ENCODE measurements around the gene TPRA1.

The TPRA1 gene

DNA sequence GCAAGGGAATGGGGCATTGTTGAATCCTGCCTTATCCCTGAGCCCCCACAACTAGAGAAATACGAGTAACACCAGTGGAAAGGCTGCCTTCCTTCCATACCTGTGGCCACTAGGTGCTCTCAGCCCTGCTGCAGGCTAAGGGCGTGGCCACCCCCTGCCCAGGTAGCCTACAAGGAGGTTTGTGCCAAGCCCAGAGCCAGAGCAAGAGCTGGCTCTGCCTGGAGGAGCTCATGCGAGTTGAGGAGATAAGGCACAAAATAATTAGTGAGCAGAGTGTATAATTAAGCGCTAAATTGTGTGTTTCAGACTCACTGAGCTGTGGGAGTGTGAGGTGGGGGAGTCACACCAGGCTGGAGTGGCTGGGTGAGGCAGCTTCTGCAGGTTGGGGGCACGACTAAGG is 49.2 kb downstream of the TPRA1 start:
- no peak overlapping the region for H3K27ac ChIP-seq (ENCODE audit: low read length)
- H3K9ac ChIP-seq (ENCODE audit: low read length), result no peak overlapping the region
- H3K9me3 ChIP-seq (ENCODE audit: control insufficient read depth, low read depth, low read length), result no peaks in the 10 kb centered on the region
- H3K27me3 ChIP-seq (ENCODE audit: control insufficient read depth, insufficient read depth, low read length), result peaks cover 2% of the 10 kb centered on the region
- peaks cover 10% of the 10 kb centered on the region for H3K4me1 ChIP-seq (ENCODE audit: control insufficient read depth, low read depth, low read length)
- H3K36me3 ChIP-seq (ENCODE audit: control insufficient read depth, low read depth, low read length), result no peaks in the 10 kb centered on the region
- H3K4me3 ChIP-seq (ENCODE audit: low read length), result no peak overlapping the region

GRCh38 chr3:127539366-127540060 is 51.0 kb downstream of the TPRA1 start:
- no peak overlapping the region for H3K27ac ChIP-seq (ENCODE audit: low read length)
- no peak overlapping the region for H3K4me3 ChIP-seq (ENCODE audit: low read length)
- no peak overlapping the region for H3K9ac ChIP-seq (ENCODE audit: low read length)
- H3K9me3 ChIP-seq (ENCODE audit: control insufficient read depth, low read depth, low read length), result no peaks in the 10 kb centered on the region
- no peaks in the 10 kb centered on the region for H3K36me3 ChIP-seq (ENCODE audit: control insufficient read depth, low read depth, low read length)
- H3K4me1 ChIP-seq (ENCODE audit: control insufficient read depth, low read depth, low read length), result peaks cover 11% of the 10 kb centered on the region
- no peaks in the 10 kb centered on the region for H3K27me3 ChIP-seq (ENCODE audit: control insufficient read depth, insufficient read depth, low read length)

DNA sequence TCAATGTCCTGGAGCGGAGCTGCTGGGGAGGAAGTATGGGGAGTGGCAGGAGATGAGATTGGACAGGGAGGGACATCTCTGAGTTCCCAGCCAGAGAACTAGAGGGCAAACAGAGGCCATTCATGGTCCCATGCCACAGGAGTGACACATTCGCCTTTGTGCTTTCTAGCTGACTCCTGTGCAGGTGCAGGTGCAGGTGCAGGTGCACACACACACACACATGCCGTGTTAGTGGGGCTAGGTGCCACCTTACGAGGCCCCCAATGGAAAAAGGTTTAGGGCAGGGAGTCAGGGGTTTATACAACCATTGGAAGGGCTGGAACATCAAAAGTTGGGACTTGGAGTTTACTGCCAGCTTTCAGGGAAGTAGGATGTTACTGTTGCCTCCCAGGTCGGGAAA is 52.0 kb downstream of the TPRA1 start:
- Histone ChIP-seq H3K27me3 (ENCODE audit: control insufficient read depth, insufficient read depth, low read length) (no peaks in the 10 kb centered on the region), H3K36me3 (ENCODE audit: control insufficient read depth, low read depth, low read length) (no peaks in the 10 kb centered on the region), H3K9me3 (ENCODE audit: control insufficient read depth, low read depth, low read length) (no peaks in the 10 kb centered on the region), H3K4me3 (ENCODE audit: low read length) (no peak overlapping the region), H3K27ac (ENCODE audit: low read length) (no peak overlapping the region), H3K9ac (ENCODE audit: low read length) (no peak overlapping the region), H3K4me1 (ENCODE audit: control insufficient read depth, low read depth, low read length) (peaks cover 11% of the 10 kb centered on the region)

DNA sequence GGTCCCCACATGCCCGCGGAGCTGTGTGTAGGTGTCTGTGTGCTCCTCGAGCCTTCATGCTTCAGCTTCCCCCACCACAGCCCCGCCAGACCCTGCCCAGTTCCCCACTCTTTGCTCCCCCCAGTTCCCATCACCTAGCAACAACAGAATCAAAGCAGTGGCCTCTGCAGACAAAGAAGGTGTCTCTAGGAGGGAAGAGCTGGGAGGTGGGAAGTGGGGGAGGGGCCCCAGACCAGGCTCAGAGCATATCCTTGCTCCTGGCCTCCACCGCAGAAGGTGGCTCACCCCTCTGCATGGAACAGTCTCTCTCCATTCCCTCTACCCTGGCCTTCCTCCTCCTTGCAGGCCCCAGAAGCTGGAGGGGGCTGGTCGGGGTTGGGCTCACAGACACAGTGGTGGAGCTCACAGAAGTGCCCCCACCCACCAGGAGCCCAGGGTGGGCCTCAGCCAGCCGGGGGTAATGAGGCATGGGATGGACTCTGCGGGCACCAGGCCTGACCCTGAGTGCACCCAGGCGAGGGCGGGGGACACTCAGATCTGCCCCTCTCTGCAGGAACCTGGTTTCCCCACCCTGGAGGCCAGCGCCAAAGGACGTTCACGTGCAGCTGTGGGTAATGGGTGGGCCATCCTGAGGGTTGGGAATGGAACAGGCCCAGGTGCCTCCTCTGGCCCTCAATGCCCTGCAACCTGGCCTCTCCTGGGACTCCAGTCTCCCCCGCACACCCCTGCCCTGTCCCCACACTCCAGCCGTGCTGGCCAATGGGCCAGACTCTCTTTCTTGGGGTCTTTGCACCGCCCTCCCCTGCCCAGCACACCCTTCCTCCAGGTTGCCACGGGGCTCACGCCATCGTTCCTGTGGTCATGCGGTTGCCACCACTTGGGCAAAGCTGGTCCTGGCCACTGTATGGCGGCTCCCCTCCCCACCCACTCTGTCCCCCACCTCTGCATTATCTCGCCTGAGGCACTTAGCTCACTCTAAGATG is 53.4 kb downstream of the TPRA1 start:
- H3K9ac ChIP-seq (ENCODE audit: low read length), result no peak overlapping the region
- H3K27ac ChIP-seq (ENCODE audit: low read length), result no peak overlapping the region
- H3K36me3 ChIP-seq (ENCODE audit: control insufficient read depth, low read depth, low read length), result no peaks in the 10 kb centered on the region
- H3K9me3 ChIP-seq (ENCODE audit: control insufficient read depth, low read depth, low read length), result no peaks in the 10 kb centered on the region
- no peak overlapping the region for H3K4me3 ChIP-seq (ENCODE audit: low read length)
- peaks cover 11% of the 10 kb centered on the region for H3K4me1 ChIP-seq (ENCODE audit: control insufficient read depth, low read depth, low read length)
- H3K27me3 ChIP-seq (ENCODE audit: control insufficient read depth, insufficient read depth, low read length), result no peaks in the 10 kb centered on the region

GRCh38 chr3:127535901-127536829 is 54.4 kb downstream of the TPRA1 start:
- Histone ChIP-seq H3K27ac (ENCODE audit: low read length) (no peak overlapping the region), H3K9me3 (ENCODE audit: control insufficient read depth, low read depth, low read length) (no peaks in the 10 kb centered on the region), H3K9ac (ENCODE audit: low read length) (no peak overlapping the region), H3K4me1 (ENCODE audit: control insufficient read depth, low read depth, low read length) (peaks cover 11% of the 10 kb centered on the region), H3K4me3 (ENCODE audit: low read length) (no peak overlapping the region), H3K36me3 (ENCODE audit: control insufficient read depth, low read depth, low read length) (no peaks in the 10 kb centered on the region), H3K27me3 (ENCODE audit: control insufficient read depth, insufficient read depth, low read length) (no peaks in the 10 kb centered on the region)

- peaks cover 11% of the 10 kb centered on the region for H3K4me1 ChIP-seq (ENCODE audit: control insufficient read depth, low read depth, low read length)
- no peaks in the 10 kb centered on the region for H3K36me3 ChIP-seq (ENCODE audit: control insufficient read depth, low read depth, low read length)
- no peak overlapping the region for H3K9ac ChIP-seq (ENCODE audit: low read length)
- no peaks in the 10 kb centered on the region for H3K9me3 ChIP-seq (ENCODE audit: control insufficient read depth, low read depth, low read length)
- no peaks in the 10 kb centered on the region for H3K27me3 ChIP-seq (ENCODE audit: control insufficient read depth, insufficient read depth, low read length)
- no peak overlapping the region for H3K4me3 ChIP-seq (ENCODE audit: low read length)
- H3K27ac ChIP-seq (ENCODE audit: low read length), result no peak overlapping the region
These were observed 55.3 kb downstream of the TPRA1 start for GRCh38 chr3:127535106-127535785.

- H3K36me3 ChIP-seq (ENCODE audit: control insufficient read depth, low read depth, low read length), result no peaks in the 10 kb centered on the region
- peaks cover 11% of the 10 kb centered on the region for H3K4me1 ChIP-seq (ENCODE audit: control insufficient read depth, low read depth, low read length)
- no peak overlapping the region for H3K9ac ChIP-seq (ENCODE audit: low read length)
- H3K9me3 ChIP-seq (ENCODE audit: control insufficient read depth, low read depth, low read length), result no peaks in the 10 kb centered on the region
- H3K27ac ChIP-seq (ENCODE audit: low read length), result no peak overlapping the region
- no peaks in the 10 kb centered on the region for H3K27me3 ChIP-seq (ENCODE audit: control insufficient read depth, insufficient read depth, low read length)
- no peak overlapping the region for H3K4me3 ChIP-seq (ENCODE audit: low read length)
These were observed 56.0 kb downstream of the TPRA1 start for GRCh38 chr3:127534564-127534963.

GRCh38 chr3:127534161-127534451 is 56.4 kb downstream of the TPRA1 start:
- Histone ChIP-seq H3K27me3 (ENCODE audit: control insufficient read depth, insufficient read depth, low read length) (no peaks in the 10 kb centered on the region), H3K4me3 (ENCODE audit: low read length) (no peak overlapping the region), H3K36me3 (ENCODE audit: control insufficient read depth, low read depth, low read length) (no peaks in the 10 kb centered on the region), H3K9me3 (ENCODE audit: control insufficient read depth, low read depth, low read length) (no peaks in the 10 kb centered on the region), H3K4me1 (ENCODE audit: control insufficient read depth, low read depth, low read length) (peaks cover 11% of the 10 kb centered on the region), H3K9ac (ENCODE audit: low read length) (no peak overlapping the region), H3K27ac (ENCODE audit: low read length) (no peak overlapping the region)

GRCh38 chr3:127532561-127533203 is 57.9 kb downstream of the TPRA1 start:
- no peak overlapping the region for H3K27ac ChIP-seq (ENCODE audit: low read length)
- no peaks in the 10 kb centered on the region for H3K27me3 ChIP-seq (ENCODE audit: control insufficient read depth, insufficient read depth, low read length)
- H3K4me1 ChIP-seq (ENCODE audit: control insufficient read depth, low read depth, low read length), result peaks cover 11% of the 10 kb centered on the region
- no peak overlapping the region for H3K4me3 ChIP-seq (ENCODE audit: low read length)
- H3K36me3 ChIP-seq (ENCODE audit: control insufficient read depth, low read depth, low read length), result no peaks in the 10 kb centered on the region
- H3K9me3 ChIP-seq (ENCODE audit: control insufficient read depth, low read depth, low read length), result no peaks in the 10 kb centered on the region
- no peak overlapping the region for H3K9ac ChIP-seq (ENCODE audit: low read length)

- H3K36me3 ChIP-seq (ENCODE audit: control insufficient read depth, low read depth, low read length), result no peaks in the 10 kb centered on the region
- no peaks in the 10 kb centered on the region for H3K9me3 ChIP-seq (ENCODE audit: control insufficient read depth, low read depth, low read length)
- H3K4me1 ChIP-seq (ENCODE audit: control insufficient read depth, low read depth, low read length), result peaks cover 6% of the 10 kb centered on the region
- no peak overlapping the region for H3K4me3 ChIP-seq (ENCODE audit: low read length)
- no peak overlapping the region for H3K9ac ChIP-seq (ENCODE audit: low read length)
- H3K27me3 ChIP-seq (ENCODE audit: control insufficient read depth, insufficient read depth, low read length), result no peaks in the 10 kb centered on the region
- no peak overlapping the region for H3K27ac ChIP-seq (ENCODE audit: low read length)
These were observed 58.7 kb downstream of the TPRA1 start for GRCh38 chr3:127531821-127532220.

Measured in iPS-18a (cell line).